H1 (cell line): Measurements from ENCODE around the gene APOL4. TPM values are rescaled to one million over a fixed set of nuclear protein-coding genes. Genes with fewer than 3 reads are reported as not detected.

Experiments used
- CTCF ChIA-PET: fragments of 300-600 bp; sonication (Branson Sonifier 250); formaldehyde crosslinking; loops from one replicate; lab custom pipeline; 2021; ENCODE audit not compliant: partially characterized antibody; lab: Charles Lee
- POLR2A ChIA-PET: fragments of 300-600 bp; sonication (Branson Sonifier 250); formaldehyde crosslinking; loops from one replicate; lab custom pipeline; 2021; ENCODE audit warnings: inconsistent platforms; ENCODE audit not compliant: partially characterized antibody; lab: Charles Lee
- DNase-seq, 2 experiments: peaks; one replicate each; pipeline versions ENCODE4 v3.0.0 to v3.0.0-alpha.2; 2010 to 2022; ENCODE audit warnings: low spot score in 2 of 2, low read depth in 1 of 2, mixed read lengths in 1 of 2
- FAIRE-seq: peaks from 2 replicates; lab custom pipeline; 2011; peaks lifted over from hg19 to GRCh38; lab: Jason Lieb, UNC
- H2AFZ ChIP-seq: 2 replicates; pipeline ENCODE4 v1.8.1; 2012; ENCODE audit warnings: low read length, inconsistent platforms
- H2AK5ac ChIP-seq: 2 replicates; pipeline ENCODE4 v1.6.1; 2013; ENCODE audit warnings: low read depth, low read length
- H2BK120ac ChIP-seq: replicated peaks from 2 replicates; pipeline ENCODE3; 2013; ENCODE audit warnings: low read depth, low read length, inconsistent platforms
- H2BK12ac ChIP-seq: 2 replicates; pipeline ENCODE4 v1.6.1; 2013; ENCODE audit warnings: low read depth, low read length
- H2BK15ac ChIP-seq: 2 replicates; pipeline ENCODE4 v1.6.1; 2013; ENCODE audit warnings: low read length
- H2BK20ac ChIP-seq: 2 replicates; pipeline ENCODE4 v1.6.1; 2013; ENCODE audit warnings: low read length
- H2BK5ac ChIP-seq: 2 replicates; pipeline ENCODE4 v1.6.1; 2013; ENCODE audit warnings: low read depth, low read length
- H3K14ac ChIP-seq: 2 replicates; pipeline ENCODE4 v1.6.1; 2013; ENCODE audit warnings: inconsistent platforms; ENCODE audit not compliant: insufficient read length
- H3K18ac ChIP-seq: 2 replicates; pipeline ENCODE4 v1.6.1; 2013; ENCODE audit warnings: low read length; ENCODE audit errors: extremely low read depth
- H3K23ac ChIP-seq: 2 replicates; pipeline ENCODE4 v1.6.1; 2013; ENCODE audit warnings: inconsistent platforms; ENCODE audit not compliant: insufficient read length
- H3K23me2 ChIP-seq: 2 replicates; pipeline ENCODE4 v1.6.1; 2013; ENCODE audit warnings: low read depth, low read length
- H3K27ac ChIP-seq: 2 replicates; pipeline ENCODE4 v1.6.1; 2011; ENCODE audit warnings: low read depth, low read length, inconsistent platforms
- H3K27me3 ChIP-seq, 4 experiments: replicated peaks in 1 of 4; 1 replicate in 1 of 4; 2 replicates in 3 of 4; pipeline versions ENCODE4 v1.6.1 to v1.8.1; 2011 to 2013; ENCODE audit warnings: low read length in 3 of 4, mild to moderate bottlenecking in 3 of 4, inconsistent platforms in 2 of 4, mixed read lengths in 2 of 4, moderate library complexity in 1 of 4; ENCODE audit not compliant: control insufficient read depth in 3 of 4, insufficient read depth in 3 of 4; ENCODE audit errors: extremely low read depth in 1 of 4
- H3K36me3 ChIP-seq, 4 experiments: 2 replicates each; pipeline versions ENCODE4 v1.6.1 to v1.8.1; 2011 to 2013; ENCODE audit warnings: mild to moderate bottlenecking in 4 of 4, low read length in 3 of 4, moderate library complexity in 2 of 4, control low read depth in 1 of 4, inconsistent platforms in 1 of 4; ENCODE audit not compliant: insufficient read depth in 4 of 4, control insufficient read depth in 2 of 4
- H3K4ac ChIP-seq: replicated peaks from 2 replicates; pipeline ENCODE3; 2013; ENCODE audit warnings: low read length, low read depth, mixed read lengths, inconsistent platforms; ENCODE audit not compliant: insufficient read length
- H3K4me1 ChIP-seq, 4 experiments: replicated peaks in 1 of 4; 1 replicate in 1 of 4; 2 replicates in 3 of 4; pipeline versions ENCODE4 v1.6.1 to v1.8.1; 2011 to 2013; ENCODE audit warnings: low read length in 3 of 4, inconsistent platforms in 2 of 4, mixed read lengths in 1 of 4; ENCODE audit not compliant: insufficient read depth in 4 of 4, control insufficient read depth in 3 of 4
- H3K4me2 ChIP-seq, 2 experiments: 2 replicates each; pipeline versions ENCODE4 v1.6.1 to v1.8.1; 2011 to 2013; ENCODE audit warnings: low read depth in 2 of 2, low read length in 2 of 2, control low read depth in 1 of 2, inconsistent platforms in 1 of 2, mild to moderate bottlenecking in 1 of 2; ENCODE audit not compliant: insufficient read depth in 1 of 2
- H3K4me3 ChIP-seq, 4 experiments: fragments of 200-600, 300-600 bp in 1 of 4; sonication (generic), shearing (Covaris generic), sonication (Bioruptor Twin) in 1 of 4; 2 replicates each; pipeline versions ENCODE4 v1.5.1 to v1.8.1; 2011 to 2016; ENCODE audit warnings: low read length in 4 of 4, low read depth in 3 of 4, control low read depth in 2 of 4, inconsistent platforms in 2 of 4, mild to moderate bottlenecking in 2 of 4, mixed read lengths in 1 of 4, moderate library complexity in 1 of 4; ENCODE audit not compliant: insufficient read depth in 2 of 4; ENCODE audit errors: extremely low read depth in 1 of 4
- H3K56ac ChIP-seq: replicated peaks from 2 replicates; pipeline ENCODE3; 2013; ENCODE audit warnings: low read depth, mild to moderate bottlenecking, mixed read lengths, low read length, inconsistent platforms; ENCODE audit not compliant: insufficient read length
- H3K79me1 ChIP-seq: 2 replicates; pipeline ENCODE4 v1.6.1; 2013; ENCODE audit warnings: low read depth, low read length, control low read depth
- H3K79me2 ChIP-seq, 2 experiments: 2 replicates each; pipeline versions ENCODE4 v1.6.1 to v1.8.1; 2012 to 2013; ENCODE audit warnings: low read length in 2 of 2, mild to moderate bottlenecking in 2 of 2, inconsistent platforms in 1 of 2; ENCODE audit not compliant: insufficient read depth in 2 of 2, control insufficient read depth in 1 of 2
- H3K9ac ChIP-seq, 4 experiments: replicated peaks in 1 of 4; 1 replicate in 1 of 4; 2 replicates in 3 of 4; pipeline versions ENCODE4 v1.6.1 to v1.8.1; 2011 to 2013; ENCODE audit warnings: low read depth in 3 of 4, low read length in 3 of 4, control low read depth in 2 of 4, mild to moderate bottlenecking in 2 of 4, moderate library complexity in 2 of 4, inconsistent platforms in 1 of 4; ENCODE audit errors: extremely low read depth in 1 of 4
- H3K9me3 ChIP-seq, 2 experiments: 2 replicates each; pipeline versions ENCODE4 v1.6.1 to v1.8.1; 2012 to 2013; ENCODE audit warnings: mild to moderate bottlenecking in 2 of 2, moderate library complexity in 2 of 2, control low read depth in 1 of 2, inconsistent platforms in 1 of 2, low read depth in 1 of 2, low read length in 1 of 2, mixed read lengths in 1 of 2; ENCODE audit not compliant: insufficient read depth in 2 of 2
- H4K20me1 ChIP-seq, 2 experiments: replicated peaks in 1 of 2; 2 replicates each; pipeline versions ENCODE3 to v1.8.1; 2011 to 2013; ENCODE audit warnings: inconsistent platforms in 2 of 2, low read length in 2 of 2, mild to moderate bottlenecking in 1 of 2; ENCODE audit not compliant: insufficient read depth in 2 of 2, control insufficient read depth in 1 of 2
- H4K5ac ChIP-seq: 2 replicates; pipeline ENCODE4 v1.6.1; 2013; ENCODE audit warnings: low read length, low read depth, mixed read lengths, inconsistent platforms; ENCODE audit not compliant: insufficient read length
- H4K8ac ChIP-seq: 2 replicates; pipeline ENCODE4 v1.8.0; 2013; ENCODE audit warnings: mild to moderate bottlenecking, moderate library complexity, low read length, inconsistent platforms; ENCODE audit not compliant: insufficient read depth; ENCODE audit errors: extremely low read depth
- H4K91ac ChIP-seq: replicated peaks from 2 replicates; pipeline ENCODE3; 2013; ENCODE audit warnings: low read length, mixed read lengths, inconsistent platforms; ENCODE audit not compliant: insufficient read length
- ATF2 ChIP-seq: IDR thresholded peaks from 2 replicates; pipeline ENCODE4 v1.6.1; 2012; ENCODE audit warnings: low read length, inconsistent platforms
- CBX5 ChIP-seq: fragments of 300-800, 300-1000 bp; sonication (generic); IDR thresholded peaks from 2 replicates; pipeline ENCODE4 v1.7.1; 2016; ENCODE audit warnings: antibody characterized with exemption, low read length, low read depth
- GTF2F1 ChIP-seq: IDR thresholded peaks from 2 replicates; pipeline ENCODE4 v1.6.1; 2012; ENCODE audit warnings: low read depth, low read length, improper control_type of control experiment, borderline replicate concordance
- JUND ChIP-seq: IDR thresholded peaks from 2 replicates; pipeline ENCODE4 v1.6.1; 2011; ENCODE audit warnings: mild to moderate bottlenecking, improper control_type of control experiment, low read length
- RFX5 ChIP-seq: IDR thresholded peaks from 2 replicates; pipeline ENCODE4 v1.6.1; 2011; ENCODE audit warnings: low read depth, low read length, improper control_type of control experiment, borderline replicate concordance
- SAP30 ChIP-seq: fragments of 300-600 bp; sonication (generic); IDR thresholded peaks from 2 replicates; pipeline ENCODE4 v1.7.1; 2012; ENCODE audit warnings: low read length, moderate library complexity, mild to moderate bottlenecking, inconsistent platforms; ENCODE audit not compliant: insufficient read depth, insufficient replicate concordance
- SP4 ChIP-seq: IDR thresholded peaks from 2 replicates; pipeline ENCODE4 v1.6.1; 2012; ENCODE audit warnings: low read length, inconsistent platforms
- WGBS, 2 experiments: shearing (Covaris generic) in 1 of 2; methylation state at CpG; one replicate each; pipeline versions ENCODE4 v1.1.6 to v1.1.7; 2013 to 2015; ENCODE audit warnings: low lambda C conversion rate in 2 of 2, mixed read lengths in 2 of 2, inconsistent platforms in 1 of 2, low coverage in 1 of 2, missing lambda C conversion rate in 1 of 2; ENCODE audit not compliant: insufficient replicate concordance in 2 of 2, insufficient coverage in 1 of 2, insufficient read length in 1 of 2; ENCODE audit errors: extremely low coverage in 1 of 2, missing lambda C conversion rate in 1 of 2; 5-methylcytosine and 5-hydroxymethylcytosine counted together
- polyA plus RNA-seq, 7 experiments: library from polyadenylated mRNA; depleted of rRNA in 3 of 7; stranded (reverse) in 5 of 7; unstranded in 2 of 7; fragments of >200 nt in 5 of 7; fragments of 200-250 nt in 2 of 7; gene quantifications; 1 replicate in 5 of 7; 2 replicates in 1 of 7; 4 replicates in 1 of 7; pipeline versions ENCODE4 v1.2.1 to v1.2.3, GENCODE V29; 2011 to 2013; ENCODE audit warnings: missing spikeins in 2 of 7, mixed read lengths in 2 of 7
- total RNA-seq: library from RNA; stranded (reverse); fragmentation: NEBNext Ultra II Directional; extraction: Animal tissue kit (Norgen Biotek cat#: 25700); gene quantifications from 2 replicates; pipeline ENCODE4 v1.2.1, GENCODE V29; 2021

Gene APOL4
- total and polyA plus RNA-seq, 2 of the 8 experiments (the other 6 are each of a cell fraction or from before 2014, with no cell fraction given) = 0.02 TPM; not detected in 1

- Histone ChIP-seq H3K9me3 (peaks cover 4% of the 10 kb centered on the region in 2 experiments; a peak in 2 of 4 replicates), H3K27me3 (no peaks in the 10 kb centered on the region), H2BK15ac (no peak overlapping the region), H2BK120ac (no peak overlapping the region), H4K5ac (no peak overlapping the region), H2BK12ac (no peak overlapping the region), H3K23me2 (no peaks in the 10 kb centered on the region), H2AK5ac (no peak overlapping the region), H2AFZ (no peak overlapping the region), H3K9ac (no peak overlapping the region), H3K36me3 (no peaks in the 10 kb centered on the region), H4K91ac (no peak overlapping the region), H3K79me2 (no peaks in the 10 kb centered on the region), H3K56ac (no peak overlapping the region), H3K27ac (no peak overlapping the region), H3K23ac (no peak overlapping the region), H4K8ac (no peak overlapping the region), H2BK20ac (no peak overlapping the region), H3K4me3 (no peak overlapping the region), H2BK5ac (no peak overlapping the region), H3K4ac (no peak overlapping the region), H4K20me1 (no peaks in the 10 kb centered on the region), H3K18ac (no peak overlapping the region), H3K4me2 (no peak overlapping the region), H3K4me1 (peaks cover 0 to 15% (median 13%) of the 10 kb centered on the region in 4 experiments; a peak in 6 of 7 replicates), H3K79me1 (no peaks in the 10 kb centered on the region), H3K14ac (no peak overlapping the region)
- FAIRE-seq (no peak), DNase-seq (no peak)
- TF ChIP-seq CBX5 (no peak), ATF2 (no peak), GTF2F1 (no peak), JUND (no peak), SP4 (no peak), SAP30 (no peak), RFX5 (no peak)
- 88% methylated on average over 2 of the region's 2 CpGs; no CpG with 5 or more reads in 1 of the 2 experiments for WGBS, 2 experiments
- CTCF ChIA-PET = interaction anchor here (0.9 to 4.1 kb wide), 22 partner anchors 9 to 310 kb away, joined by 3 to 14 read pairs (median 6); partner anchors contain the start of gene APOL2
- POLR2A ChIA-PET = no interaction called here
Measured at GRCh38 chr22:36194385-36194784, 7.2 kb downstream of the APOL4 start.
